ENCODE results near the gene MSMP. TPM values are rescaled to one million over a fixed set of nuclear protein-coding genes. Genes with fewer than 3 reads are reported as not detected.

The MSMP gene
- total RNA-seq, 1 donor from 2014 or later, result not detected

DNA sequence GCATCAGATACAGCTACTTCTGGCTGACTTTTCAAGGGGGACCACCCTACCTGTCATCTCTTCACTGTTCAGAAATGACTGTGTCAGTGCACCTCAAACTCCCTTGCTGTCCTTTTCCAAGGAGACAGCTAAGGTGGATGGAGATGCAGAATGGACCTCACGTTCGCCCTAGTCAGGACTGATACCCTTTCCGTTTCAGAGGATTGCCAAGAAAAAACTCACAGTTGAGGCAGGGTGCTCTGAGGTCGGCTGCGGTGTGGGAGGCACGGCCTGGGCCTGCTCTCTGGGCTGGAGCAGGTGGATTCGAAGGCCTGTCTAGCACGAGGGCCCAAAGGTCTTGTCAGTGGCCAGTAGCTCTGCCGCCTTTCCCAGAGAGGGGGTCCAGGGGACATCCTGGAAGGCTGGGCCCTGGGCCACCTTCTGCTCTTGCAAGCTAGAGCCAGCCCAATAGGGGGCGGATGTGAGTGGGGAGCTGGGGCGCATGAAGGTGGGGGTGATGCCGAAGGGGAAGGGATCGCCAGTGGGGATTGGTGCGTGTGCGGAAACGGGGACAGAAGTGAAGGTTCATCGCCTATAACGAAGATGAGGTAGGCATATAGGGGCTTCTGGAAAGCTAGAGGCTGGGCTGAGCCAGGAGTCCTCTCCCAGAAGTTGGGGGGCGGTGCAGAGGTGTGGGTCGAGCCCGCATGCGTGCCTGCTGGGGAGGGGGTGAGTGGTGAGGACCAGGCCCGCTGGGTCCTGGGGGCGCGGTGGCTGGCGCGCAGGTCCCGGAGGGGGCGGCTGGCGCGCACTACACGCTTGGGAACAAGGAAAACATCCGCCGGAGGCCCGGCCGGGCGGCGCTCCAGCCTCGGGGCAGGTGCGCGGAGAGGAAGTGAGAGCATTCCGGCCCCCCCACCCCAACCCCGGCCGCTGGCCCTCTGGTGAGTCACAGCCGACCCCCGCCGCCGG is 2.5 kb upstream of the MSMP start:
- peaks cover 32% of the 10 kb centered on the region for H3K36me3 ChIP-seq
- peak overlapping the region; percentile 68 for H3K4me3 ChIP-seq
- TF ChIP-seq, protein P1, sequence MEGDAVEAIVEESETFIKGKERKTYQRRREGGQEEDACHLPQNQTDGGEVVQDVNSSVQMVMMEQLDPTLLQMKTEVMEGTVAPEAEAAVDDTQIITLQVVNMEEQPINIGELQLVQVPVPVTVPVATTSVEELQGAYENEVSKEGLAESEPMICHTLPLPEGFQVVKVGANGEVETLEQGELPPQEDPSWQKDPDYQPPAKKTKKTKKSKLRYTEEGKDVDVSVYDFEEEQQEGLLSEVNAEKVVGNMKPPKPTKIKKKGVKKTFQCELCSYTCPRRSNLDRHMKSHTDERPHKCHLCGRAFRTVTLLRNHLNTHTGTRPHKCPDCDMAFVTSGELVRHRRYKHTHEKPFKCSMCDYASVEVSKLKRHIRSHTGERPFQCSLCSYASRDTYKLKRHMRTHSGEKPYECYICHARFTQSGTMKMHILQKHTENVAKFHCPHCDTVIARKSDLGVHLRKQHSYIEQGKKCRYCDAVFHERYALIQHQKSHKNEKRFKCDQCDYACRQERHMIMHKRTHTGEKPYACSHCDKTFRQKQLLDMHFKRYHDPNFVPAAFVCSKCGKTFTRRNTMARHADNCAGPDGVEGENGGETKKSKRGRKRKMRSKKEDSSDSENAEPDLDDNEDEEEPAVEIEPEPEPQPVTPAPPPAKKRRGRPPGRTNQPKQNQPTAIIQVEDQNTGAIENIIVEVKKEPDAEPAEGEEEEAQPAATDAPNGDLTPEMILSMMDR (IDR thresholded peaks at IDR 0.05), result peak; percentile 59
- peaks cover 43% of the 10 kb centered on the region for H3K4me1 ChIP-seq
- peak; percentile 84 for DNase-seq
- H3K9me3 ChIP-seq, result no peaks in the 10 kb centered on the region
- peak; percentile 89 to 90 for ATAC-seq
- peak overlapping the region; percentile 93 for H3K27ac ChIP-seq
- intact Hi-C loops (cut with DNase I), result no loop called here
- H3K27me3 ChIP-seq (ENCODE audit: low read depth), result no peaks in the 10 kb centered on the region

DNA sequence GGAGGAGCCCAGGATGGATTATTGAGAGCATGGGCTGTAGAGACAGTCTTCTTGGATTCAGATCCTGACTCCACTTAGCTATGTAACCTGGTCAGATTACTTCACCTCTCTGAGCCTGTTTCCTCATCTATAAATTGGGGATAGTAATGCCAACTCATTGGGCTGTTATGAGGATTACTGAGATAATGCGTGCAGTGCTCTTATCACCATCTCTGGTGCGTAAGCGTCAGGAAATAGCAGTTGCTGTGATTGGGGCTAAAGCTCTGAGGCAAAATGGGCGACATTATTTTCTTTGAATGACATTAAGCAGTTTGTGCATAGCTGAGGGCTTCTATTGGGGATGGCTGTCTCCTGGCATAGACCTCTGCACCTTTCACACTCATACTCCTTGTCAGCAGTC is 995 bp upstream of the MSMP start:
- Histone ChIP-seq H3K4me3 (no peak overlapping the region), H3K4me1 (peaks cover 43% of the 10 kb centered on the region), H3K27me3 (ENCODE audit: low read depth) (no peaks in the 10 kb centered on the region), H3K9me3 (no peaks in the 10 kb centered on the region), H3K27ac (no peak overlapping the region), H3K36me3 (peaks cover 42% of the 10 kb centered on the region)
- no peak for DNase-seq
- ATAC-seq, result no peak
- intact Hi-C loops (cut with DNase I), result no loop called here
- TF ChIP-seq, protein P1 (IDR thresholded peaks at IDR 0.05), result no peak

DNA sequence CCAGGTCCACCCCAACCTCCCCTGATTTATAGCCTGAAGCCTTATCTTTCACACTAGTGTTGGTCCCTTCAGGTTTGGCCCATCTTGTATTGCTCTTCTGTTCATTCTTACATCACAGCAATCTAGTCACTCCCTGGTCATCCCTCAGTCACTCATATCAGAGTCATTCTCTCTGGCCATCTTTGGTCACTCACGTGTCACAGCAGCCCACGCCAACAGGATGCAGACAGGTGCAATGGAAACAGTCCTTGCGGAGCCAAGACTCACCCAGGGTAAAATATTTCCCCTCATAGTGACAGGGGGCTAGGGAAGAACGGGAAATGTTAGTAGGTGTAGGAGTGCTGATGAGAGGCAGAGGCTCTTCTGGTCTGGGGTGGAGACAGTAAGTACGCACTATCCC is 610 bp downstream of the MSMP start:
- intact Hi-C loops (cut with DNase I), result no loop called here
- no peak for DNase-seq
- H3K36me3 ChIP-seq, result peaks cover 42% of the 10 kb centered on the region
- TF ChIP-seq, protein P1 (IDR thresholded peaks at IDR 0.05), result no peak
- no peaks in the 10 kb centered on the region for H3K9me3 ChIP-seq
- peaks cover 38% of the 10 kb centered on the region for H3K4me1 ChIP-seq
- H3K27me3 ChIP-seq (ENCODE audit: low read depth), result no peaks in the 10 kb centered on the region
- no peak for ATAC-seq
- H3K4me3 ChIP-seq, result no peak overlapping the region
- H3K27ac ChIP-seq, result no peak overlapping the region

DNA sequence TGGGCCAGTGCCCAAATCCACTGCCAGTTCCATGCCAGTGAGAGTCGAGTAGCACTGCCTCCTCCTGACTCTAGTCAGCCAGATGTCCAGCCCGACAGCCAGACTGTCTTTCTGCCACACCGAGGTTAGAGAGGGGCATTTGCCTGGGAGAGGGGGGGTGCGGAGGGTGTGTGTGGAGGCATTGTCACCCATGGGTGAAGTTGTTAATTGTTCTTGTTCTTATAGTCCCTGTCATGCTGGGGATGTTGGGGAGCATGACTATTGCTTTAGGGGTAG is 3.9 kb downstream of the MSMP start:
- TF ChIP-seq, protein P1 (IDR thresholded peaks at IDR 0.05), result no peak
- peaks cover 45% of the 10 kb centered on the region for H3K36me3 ChIP-seq
- peak overlapping the region; percentile 91 for H3K27ac ChIP-seq
- ATAC-seq (no peak), DNase-seq (no peak)
- intact Hi-C loops (cut with DNase I), result no loop called here
- H3K9me3 ChIP-seq, result no peaks in the 10 kb centered on the region
- peaks cover 43% of the 10 kb centered on the region for H3K4me1 ChIP-seq
- no peaks in the 10 kb centered on the region for H3K27me3 ChIP-seq (ENCODE audit: low read depth)
- H3K4me3 ChIP-seq, result peak overlapping the region; percentile 95

DNA sequence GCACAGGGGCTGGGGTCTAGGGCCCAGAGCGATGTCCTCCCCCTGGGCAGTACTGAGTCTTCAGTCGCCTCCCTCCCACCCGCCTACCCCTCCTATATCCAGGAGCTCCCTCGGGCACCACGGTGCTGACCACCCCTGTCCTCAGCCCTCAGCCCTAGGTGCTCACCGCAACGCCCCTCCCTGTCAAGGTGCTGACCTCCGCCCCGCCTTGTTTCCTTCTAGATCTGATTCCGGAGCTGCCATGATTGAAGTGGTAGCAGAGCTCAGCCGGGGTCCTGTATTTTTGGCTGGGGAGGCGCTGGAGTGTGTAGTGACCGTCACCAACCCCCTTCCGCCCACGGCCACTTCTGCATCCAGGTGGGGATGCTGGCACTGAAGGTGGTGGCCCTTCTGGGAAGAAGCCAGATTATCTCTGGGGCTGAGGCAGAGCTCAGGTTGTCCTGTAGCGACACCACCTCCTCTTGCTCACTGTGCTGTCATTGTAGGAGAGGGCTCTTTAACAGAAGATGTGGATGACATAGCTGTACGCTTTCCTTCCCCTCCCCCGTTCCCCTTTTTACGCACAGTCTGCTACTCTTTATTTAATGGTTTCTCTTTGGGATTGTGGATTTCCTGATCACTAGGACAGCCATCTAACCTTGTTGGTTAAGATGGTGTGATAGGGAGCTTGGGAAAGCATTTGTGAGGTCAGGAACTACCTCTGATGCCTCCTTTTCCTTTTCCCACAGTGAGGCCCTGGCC is 4.4 kb downstream of the MSMP start:
- DNase-seq (peak; percentile 67), ATAC-seq (peak; percentile 61 to 72)
- Histone ChIP-seq H3K36me3 (peaks cover 50% of the 10 kb centered on the region), H3K27ac (peak overlapping the region; percentile 91), H3K4me1 (peaks cover 48% of the 10 kb centered on the region), H3K9me3 (no peaks in the 10 kb centered on the region), H3K27me3 (ENCODE audit: low read depth) (no peaks in the 10 kb centered on the region), H3K4me3 (peak overlapping the region; percentile 95)
- intact Hi-C loops (cut with DNase I), result no loop called here
- TF ChIP-seq, protein P1 (IDR thresholded peaks at IDR 0.05), result no peak

Measured in lower lobe of right lung (tissue), 2 donors.